ENCODE results near the gene LIAS. TPM values are rescaled to one million over a fixed set of nuclear protein-coding genes. Genes with fewer than 3 reads are reported as not detected.

LIAS gene
- total RNA-seq, 1 experiment from 2014 or later = 23.5 TPM

GRCh38 chr4:39504538-39504937 is 45.7 kb downstream of the LIAS start (continued):
- TF ChIP-seq ZBTB33 (IDR thresholded peaks at IDR 0.05; ENCODE audit: extremely low read depth, insufficient replicate concordance, low read length) = no peak
- no peak for TF ChIP-seq EZH2 (IDR thresholded peaks at IDR 0.05)
- no peak for TF ChIP-seq CEBPB (IDR thresholded peaks at IDR 0.05; ENCODE audit: low read depth)
- no peak for TF ChIP-seq CTCF (IDR thresholded peaks at IDR 0.05 in 2 of 3, conservative IDR thresholded peaks at IDR 0.05 in 1 of 3; ENCODE audit: borderline replicate concordance in 1 of 3, insufficient read depth in 1 of 3, low read depth in 2 of 3, low read length in 2 of 3)
- no peak for TF ChIP-seq ATF3 (IDR thresholded peaks at IDR 0.05)
- no peak for TF ChIP-seq EGR1 (IDR thresholded peaks at IDR 0.05; ENCODE audit: low read depth)
- no peak for TF ChIP-seq POLR2A (IDR thresholded peaks at IDR 0.05; ENCODE audit: borderline replicate concordance, extremely low read depth, insufficient read depth, insufficient read length)
- TF ChIP-seq TCF7L2 (IDR thresholded peaks at IDR 0.05; ENCODE audit: borderline replicate concordance, extremely low read depth, insufficient read depth, insufficient read length) = no peak

GRCh38 chr4:39505581-39505980 is 46.7 kb downstream of the LIAS start:
- RAD21 ChIA-PET (ENCODE audit: low non-redundant PET in 1 of 2, low total read pairs in 2 of 2, uncharacterized antibody in 2 of 2, unreplicated experiment in 2 of 2) = no interaction called here
- Histone ChIP-seq H2AFZ (ENCODE audit: low read depth, low read length, poor library complexity, severe bottlenecking) (no peak overlapping the region), H3K79me2 (ENCODE audit: insufficient read depth, low read length) (no peaks in the 10 kb centered on the region), H3K36me3 (ENCODE audit: control insufficient read depth in 1 of 2, insufficient read depth in 2 of 2, low read length in 2 of 2) (peaks cover 64 to 67% of the 10 kb centered on the region in 2 experiments), H3K27me3 (ENCODE audit: insufficient read depth, low read length) (no peaks in the 10 kb centered on the region), H3K4me1 (ENCODE audit: control insufficient read depth in 1 of 2, insufficient read depth in 2 of 2, low read length in 2 of 2) (no peaks in the 10 kb centered on the region; a peak in 1 of 4 replicates), H3K4me3 (replicated peaks in 1 of 2; ENCODE audit: low read depth in 1 of 2, low read length in 2 of 2) (no peak overlapping the region), H3K9me2 (ENCODE audit: insufficient read depth) (no peaks in the 10 kb centered on the region), H3K9me3 (ENCODE audit: control insufficient read depth in 1 of 2, insufficient read depth in 1 of 2, low read depth in 1 of 2, low read length in 2 of 2) (no peaks in the 10 kb centered on the region), H3K9ac (ENCODE audit: low read length) (no peak overlapping the region), H3K27ac (ENCODE audit: low read depth, low read length) (no peak overlapping the region), H3K4me2 (ENCODE audit: low read length) (no peak overlapping the region), H4K20me1 (ENCODE audit: insufficient read depth) (no peaks in the 10 kb centered on the region)
- DNase-seq (ENCODE audit: low read depth, low spot score) (no peak), ATAC-seq (no peak)
- CTCF ChIA-PET = no interaction called here
- intact Hi-C loops (cut with micrococcal nuclease) = no loop called here
- POLR2A ChIA-PET = no interaction called here
- no TSS peak for BruUV-seq (replicated peaks)
- TF ChIP-seq EZH2 (IDR thresholded peaks at IDR 0.05) (no peak), SRF (IDR thresholded peaks at IDR 0.05; ENCODE audit: low read depth) (no peak), REST (IDR thresholded peaks at IDR 0.05; ENCODE audit: low read depth) (no peak), YY1 (IDR thresholded peaks at IDR 0.05; ENCODE audit: extremely low read depth, insufficient replicate concordance, low read depth, low read length) (no peak), EZH2phosphoT487 (IDR thresholded peaks at IDR 0.05; ENCODE audit: borderline replicate concordance) (no peak), MAX (IDR thresholded peaks at IDR 0.05) (no peak), CEBPB (IDR thresholded peaks at IDR 0.05; ENCODE audit: low read depth) (no peak), ATF3 (IDR thresholded peaks at IDR 0.05) (no peak), FOSL1 (IDR thresholded peaks at IDR 0.05; ENCODE audit: low read depth) (no peak), RAD21 (IDR thresholded peaks at IDR 0.05; ENCODE audit: low read depth) (no peak)
